Myocyte (in vitro differentiated cells): ENCODE data around the gene JADE2. TPM values are rescaled to one million over a fixed set of nuclear protein-coding genes. Genes with fewer than 3 reads are reported as not detected.

Experiments
- DNase-seq: peaks from one replicate; pipeline ENCODE4 v3.0.0-alpha.2; 2012; ENCODE audit warnings: low read depth
- total RNA-seq: library from RNA; depleted of rRNA; stranded (reverse); fragments of >200 nt; gene quantifications from 2 replicates; pipeline ENCODE4 v1.2.3, GENCODE V29; 2014

The JADE2 gene
- total RNA-seq, 1 donor from 2014 or later, result 5.9 TPM

GRCh38 chr5:134529460-134529859 lies 4.0 kb downstream of the JADE2 start:
- DNase-seq, result no peak

- peak; percentile 52 for DNase-seq
Measured at GRCh38 chr5:134530301-134531077, 5.0 kb downstream of the JADE2 start.

- DNase-seq, result no peak
Measured at GRCh38 chr5:134533115-134533815, 7.8 kb downstream of the JADE2 start.

GRCh38 chr5:134534058-134534725 lies 8.7 kb downstream of the JADE2 start:
- no peak for DNase-seq

- no peak for DNase-seq
Measured at GRCh38 chr5:134534726-134535110, 9.2 kb downstream of the JADE2 start.

GRCh38 chr5:134536876-134537275 lies 11.4 kb downstream of the JADE2 start:
- peak; percentile 39 for DNase-seq

- no peak for DNase-seq
Measured at GRCh38 chr5:134537297-134537696, 11.8 kb downstream of the JADE2 start.

GRCh38 chr5:134538296-134538695 lies 12.8 kb downstream of the JADE2 start:
- DNase-seq, result no peak

- DNase-seq, result no peak
Measured at GRCh38 chr5:134539732-134540131, 14.3 kb downstream of the JADE2 start.

GRCh38 chr5:134540747-134541733 lies 15.6 kb downstream of the JADE2 start:
- no peak for DNase-seq

- DNase-seq, result peak; percentile 79
Measured at GRCh38 chr5:134541736-134542376, 16.4 kb downstream of the JADE2 start.

GRCh38 chr5:134543820-134544614 lies 18.5 kb downstream of the JADE2 start:
- DNase-seq, result no peak

- no peak for DNase-seq
Measured at GRCh38 chr5:134545070-134545868, 19.8 kb downstream of the JADE2 start.

GRCh38 chr5:134547066-134547465 lies 21.6 kb downstream of the JADE2 start:
- DNase-seq, result no peak

GRCh38 chr5:134547579-134547978 lies 22.1 kb downstream of the JADE2 start:
- DNase-seq, result peak; percentile 73

- DNase-seq, result no peak
Measured at GRCh38 chr5:134547999-134548658, 22.7 kb downstream of the JADE2 start.

GRCh38 chr5:134549714-134550113 lies 24.2 kb downstream of the JADE2 start:
- no peak for DNase-seq
